IgD-negative memory B cell (primary cell): Measurements from ENCODE around the gene SKAP2. TPM values are rescaled to one million over a fixed set of nuclear protein-coding genes. Genes with fewer than 3 reads are reported as not detected.

Experiments used
- H3K27ac Mint-ChIP-seq, 3 donors: one replicate each; pipeline ENCODE4 v1.8.0; 2020 to 2022; ENCODE audit warnings: mild to moderate bottlenecking in 3 of 3, mixed read lengths in 3 of 3, moderate library complexity in 1 of 3
- H3K27me3 Mint-ChIP-seq: one replicate; pipeline ENCODE4 v1.8.0; 2021; ENCODE audit warnings: mixed read lengths
- H3K36me3 Mint-ChIP-seq: one replicate; pipeline ENCODE4 v1.8.0; 2020; ENCODE audit warnings: mild to moderate bottlenecking, mixed read lengths
- H3K4me1 Mint-ChIP-seq, 3 donors: one replicate each; pipeline ENCODE4 v1.8.0; 2020 to 2022; ENCODE audit warnings: mixed read lengths in 3 of 3, mild to moderate bottlenecking in 1 of 3
- H3K4me3 Mint-ChIP-seq, 4 donors: one replicate each; pipeline ENCODE4 v1.8.0; 2020 to 2022; ENCODE audit warnings: mild to moderate bottlenecking in 4 of 4, mixed read lengths in 4 of 4, moderate library complexity in 3 of 4
- H3K9me3 Mint-ChIP-seq, 3 donors: one replicate each; pipeline ENCODE4 v1.8.0; 2020 to 2021; ENCODE audit warnings: mixed read lengths in 3 of 3, mild to moderate bottlenecking in 1 of 3
- polyA plus RNA-seq: library from polyadenylated mRNA; unstranded; fragments of 300-500 nt; fragmentation: Illumina TruSeq; gene quantifications from one replicate; pipeline ENCODE4 v1.2.3, GENCODE V29; 2021

The SKAP2 gene
- polyA plus RNA-seq, 1 donor from 2014 or later = 135 TPM

GRCh38 chr7:26662646-26663045 is 201.7 kb downstream of the SKAP2 start:
- H3K27ac Mint-ChIP-seq = no peak overlapping the region
- H3K27me3 Mint-ChIP-seq = no peaks in the 10 kb centered on the region
- no peaks in the 10 kb centered on the region for H3K9me3 Mint-ChIP-seq
- no peak overlapping the region for H3K4me3 Mint-ChIP-seq
- peaks cover 8 to 13% (median 9%) of the 10 kb centered on the region in 3 donors for H3K4me1 Mint-ChIP-seq
- peaks cover 7% of the 10 kb centered on the region for H3K36me3 Mint-ChIP-seq

DNA sequence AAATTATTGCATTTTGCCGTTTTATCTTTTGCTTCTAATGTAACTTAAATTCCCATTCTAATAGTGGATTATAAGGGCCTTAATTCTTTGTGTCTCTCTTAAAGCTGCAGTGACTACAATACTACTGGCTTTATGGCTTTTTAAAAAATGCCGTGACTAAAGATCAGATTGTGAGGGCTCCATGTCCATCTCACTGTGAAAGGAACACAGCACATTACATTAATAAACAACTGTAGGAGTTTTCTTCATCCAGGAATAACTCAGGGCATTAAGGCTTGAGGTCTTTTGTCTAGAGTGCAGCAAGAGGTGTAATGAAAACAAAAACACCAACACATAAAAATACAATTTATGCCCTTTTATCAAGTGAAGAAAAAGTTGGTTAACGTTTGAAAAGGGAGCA is 205.3 kb downstream of the SKAP2 start:
- no peak overlapping the region for H3K27ac Mint-ChIP-seq
- H3K36me3 Mint-ChIP-seq = peaks cover 3% of the 10 kb centered on the region
- H3K27me3 Mint-ChIP-seq = no peaks in the 10 kb centered on the region
- no peak overlapping the region for H3K4me3 Mint-ChIP-seq
- no peaks in the 10 kb centered on the region for H3K4me1 Mint-ChIP-seq
- no peaks in the 10 kb centered on the region for H3K9me3 Mint-ChIP-seq

GRCh38 chr7:26658389-26659084 is 205.9 kb downstream of the SKAP2 start:
- H3K4me3 Mint-ChIP-seq = no peak overlapping the region
- peaks cover 3% of the 10 kb centered on the region for H3K36me3 Mint-ChIP-seq
- no peak overlapping the region for H3K27ac Mint-ChIP-seq
- H3K27me3 Mint-ChIP-seq = no peaks in the 10 kb centered on the region
- H3K4me1 Mint-ChIP-seq = no peaks in the 10 kb centered on the region
- no peaks in the 10 kb centered on the region for H3K9me3 Mint-ChIP-seq

DNA sequence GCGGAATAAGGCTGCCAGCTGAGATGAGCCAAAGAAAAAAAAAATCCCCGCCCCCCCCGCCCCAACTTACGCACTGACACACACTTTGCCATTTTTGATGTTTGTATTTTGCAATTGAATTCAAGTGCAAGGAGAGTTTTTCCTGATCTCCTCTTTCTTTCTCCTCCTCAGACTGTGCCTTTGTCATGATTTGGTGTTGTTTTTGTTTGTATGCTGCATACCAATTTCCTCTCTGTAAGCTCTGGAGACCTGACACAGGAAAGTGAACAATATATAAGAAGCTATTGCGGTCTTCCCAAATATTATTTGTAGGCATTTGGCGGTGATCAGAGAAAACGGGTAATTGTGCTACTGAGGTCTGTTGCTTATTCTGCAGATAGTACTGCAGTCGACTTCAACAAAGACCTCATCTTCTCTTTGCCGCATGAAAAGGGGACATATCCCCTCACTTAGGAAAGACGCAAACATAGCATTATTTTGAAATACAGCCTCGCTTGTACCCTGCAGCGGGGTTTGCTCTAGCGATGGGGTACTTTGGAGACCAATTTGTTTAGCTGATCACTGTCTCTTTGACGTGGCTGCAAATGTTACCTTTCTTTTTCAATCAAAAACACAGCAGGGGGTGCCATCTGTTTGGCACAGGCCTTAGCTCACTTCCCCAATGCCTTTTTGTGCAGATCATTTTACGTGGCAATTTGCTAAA is 206.6 kb downstream of the SKAP2 start:
- Mint-ChIP-seq H3K27ac (no peak overlapping the region), H3K4me1 (no peaks in the 10 kb centered on the region), H3K9me3 (no peaks in the 10 kb centered on the region), H3K4me3 (no peak overlapping the region), H3K27me3 (no peaks in the 10 kb centered on the region), H3K36me3 (peaks cover 3% of the 10 kb centered on the region)

DNA sequence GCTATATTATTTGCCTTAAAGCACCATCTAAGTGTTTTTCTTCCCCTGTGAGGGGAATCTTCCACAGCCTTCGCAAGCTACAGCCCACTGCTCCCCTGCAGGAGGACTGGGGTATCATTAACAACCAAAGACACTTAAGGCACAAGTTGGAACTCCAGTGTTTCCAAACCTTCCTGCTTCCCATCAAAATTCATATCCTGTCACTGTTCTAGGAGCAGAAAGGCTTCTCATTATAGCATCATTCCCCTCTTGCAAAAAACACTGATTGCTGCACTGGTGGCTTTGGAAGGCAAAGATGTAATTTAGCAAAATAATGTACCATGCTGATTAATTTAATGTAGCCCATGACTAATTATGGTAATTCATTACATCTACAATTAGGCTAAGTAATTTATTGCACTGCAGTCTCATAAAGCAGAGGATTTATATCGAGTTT is 207.2 kb downstream of the SKAP2 start:
- H3K9me3 Mint-ChIP-seq = no peaks in the 10 kb centered on the region
- H3K27me3 Mint-ChIP-seq = no peaks in the 10 kb centered on the region
- H3K36me3 Mint-ChIP-seq = peaks cover 3% of the 10 kb centered on the region
- no peak overlapping the region for H3K27ac Mint-ChIP-seq
- H3K4me1 Mint-ChIP-seq = no peaks in the 10 kb centered on the region
- H3K4me3 Mint-ChIP-seq = no peak overlapping the region

DNA sequence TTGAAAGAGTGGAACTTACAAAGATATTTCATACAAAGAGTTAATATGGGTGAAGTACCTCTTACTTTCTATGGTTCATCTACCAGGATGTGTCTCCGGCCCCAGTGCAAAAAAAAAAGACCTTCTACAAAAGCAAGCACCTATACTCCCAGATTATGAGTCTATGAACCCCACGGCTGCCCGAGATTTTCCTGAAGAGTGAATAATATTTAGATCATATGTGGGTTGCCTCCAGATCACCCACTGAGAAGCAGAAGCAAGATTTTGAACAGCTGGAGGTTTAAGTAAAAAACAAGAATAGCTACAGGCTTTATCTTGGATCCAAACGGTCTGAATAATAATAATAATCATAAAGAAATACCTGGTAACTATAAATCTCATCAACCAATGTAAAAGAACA is 207.7 kb downstream of the SKAP2 start:
- H3K4me1 Mint-ChIP-seq = no peaks in the 10 kb centered on the region
- no peaks in the 10 kb centered on the region for H3K9me3 Mint-ChIP-seq
- H3K27ac Mint-ChIP-seq = no peak overlapping the region
- no peaks in the 10 kb centered on the region for H3K27me3 Mint-ChIP-seq
- no peak overlapping the region for H3K4me3 Mint-ChIP-seq
- peaks cover 6% of the 10 kb centered on the region for H3K36me3 Mint-ChIP-seq

DNA sequence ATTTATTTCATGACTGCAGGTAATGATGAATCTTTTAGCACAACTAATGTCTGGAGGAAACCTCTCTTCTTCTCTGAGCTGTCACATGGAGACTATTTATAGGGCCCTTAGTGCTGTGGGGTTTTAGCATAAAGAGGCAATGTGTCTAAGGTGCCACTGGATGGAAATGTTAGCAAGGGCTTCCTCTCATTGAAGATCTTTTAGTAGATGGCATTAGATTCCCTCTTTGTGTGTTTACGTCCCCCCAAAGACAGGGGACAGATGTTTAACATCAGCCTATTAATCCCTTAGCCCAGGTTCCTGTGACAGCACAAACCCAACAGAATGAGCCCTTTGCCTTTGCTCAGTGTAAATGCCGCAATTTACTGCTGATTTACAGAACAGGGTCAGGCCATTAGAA is 208.6 kb downstream of the SKAP2 start:
- Mint-ChIP-seq H3K9me3 (no peaks in the 10 kb centered on the region), H3K27me3 (no peaks in the 10 kb centered on the region), H3K36me3 (peaks cover 7% of the 10 kb centered on the region), H3K4me3 (no peak overlapping the region), H3K4me1 (no peaks in the 10 kb centered on the region), H3K27ac (no peak overlapping the region)

DNA sequence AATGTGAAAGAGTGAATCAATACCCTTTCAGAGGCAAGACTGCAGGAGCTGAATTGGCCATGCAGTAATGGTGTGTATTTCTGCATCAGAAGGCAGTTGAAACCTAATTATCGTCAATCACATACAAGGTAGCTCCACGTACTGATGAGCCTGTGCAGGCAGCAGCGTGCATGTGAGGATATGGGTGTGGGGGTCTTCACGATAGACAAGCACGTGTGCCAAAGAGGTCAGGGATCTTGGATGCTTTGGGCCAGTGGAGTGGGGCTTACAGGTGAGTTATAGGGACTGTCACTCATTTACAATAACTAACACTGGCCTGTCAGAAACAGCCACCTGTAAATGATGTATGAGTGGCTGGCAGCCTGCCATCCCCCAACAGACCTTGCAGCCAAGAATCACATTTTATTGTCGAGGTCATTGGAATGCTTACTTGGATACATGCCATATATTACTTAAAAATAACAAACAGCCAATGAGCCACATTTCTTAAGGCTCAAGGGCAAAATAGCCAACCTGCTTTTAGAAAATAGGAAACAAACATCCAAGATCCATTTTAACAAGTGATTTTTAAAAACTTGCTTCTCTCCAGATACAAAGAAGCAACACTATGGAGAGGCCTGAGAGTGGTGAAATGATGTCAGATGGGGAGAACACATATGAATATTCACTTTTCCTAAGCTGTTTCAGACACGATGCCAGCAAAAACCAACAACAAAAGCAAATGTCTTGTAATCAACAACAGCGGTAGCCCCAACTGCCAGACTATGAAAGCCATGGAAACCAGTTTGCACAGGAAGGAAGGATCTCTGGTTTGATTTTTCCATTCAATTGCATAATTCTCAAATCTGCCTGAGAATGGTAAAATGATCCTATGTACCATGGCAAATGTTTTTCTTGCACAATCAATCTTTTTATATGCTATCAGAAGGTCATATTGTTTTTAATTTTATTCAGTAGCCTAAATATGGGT is 210.7 kb downstream of the SKAP2 start:
- H3K9me3 Mint-ChIP-seq = peaks cover 0 to 2% (median 0%) of the 10 kb centered on the region in 3 donors
- H3K4me1 Mint-ChIP-seq = no peaks in the 10 kb centered on the region
- H3K27me3 Mint-ChIP-seq = no peaks in the 10 kb centered on the region
- H3K4me3 Mint-ChIP-seq = no peak overlapping the region
- H3K27ac Mint-ChIP-seq = no peak overlapping the region
- peaks cover 4% of the 10 kb centered on the region for H3K36me3 Mint-ChIP-seq

GRCh38 chr7:26652401-26653100 is 211.8 kb downstream of the SKAP2 start:
- Mint-ChIP-seq H3K4me3 (no peak overlapping the region), H3K9me3 (peaks cover 0 to 2% (median 0%) of the 10 kb centered on the region in 3 donors), H3K27ac (no peak overlapping the region), H3K36me3 (peaks cover 4% of the 10 kb centered on the region), H3K27me3 (no peaks in the 10 kb centered on the region), H3K4me1 (no peaks in the 10 kb centered on the region)

DNA sequence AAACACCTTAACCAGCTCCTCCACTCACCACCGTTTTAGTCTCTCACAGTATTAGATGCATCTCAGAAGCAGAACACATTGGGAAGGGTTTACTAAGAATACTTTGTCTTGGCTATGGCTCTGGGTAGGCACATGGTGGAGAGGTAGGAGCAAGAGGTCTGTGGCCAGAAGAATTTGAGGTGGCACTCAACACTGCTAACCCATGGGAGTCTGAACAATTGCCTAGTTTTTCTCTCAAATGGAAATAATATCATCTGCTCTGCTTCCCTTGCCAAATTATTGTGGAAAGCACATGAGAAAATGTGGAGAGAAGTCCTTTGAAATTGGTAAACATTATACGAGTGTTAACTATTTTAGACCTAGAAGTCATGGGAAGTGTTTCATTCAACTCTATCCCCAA is 214.3 kb downstream of the SKAP2 start:
- Mint-ChIP-seq H3K4me3 (no peak overlapping the region), H3K36me3 (peaks cover 4% of the 10 kb centered on the region), H3K27ac (peak overlapping the region in 1 of 3 donors; percentile 57), H3K27me3 (no peaks in the 10 kb centered on the region), H3K4me1 (no peaks in the 10 kb centered on the region), H3K9me3 (peaks cover 0 to 2% (median 0%) of the 10 kb centered on the region in 3 donors)

GRCh38 chr7:26649388-26649787 is 215.0 kb downstream of the SKAP2 start:
- Mint-ChIP-seq H3K27ac (peak overlapping the region in 1 of 3 donors; percentile 57), H3K9me3 (peaks cover 0 to 2% (median 0%) of the 10 kb centered on the region in 3 donors), H3K4me3 (no peak overlapping the region), H3K36me3 (peaks cover 6% of the 10 kb centered on the region), H3K4me1 (peaks cover 0 to 1% (median 0%) of the 10 kb centered on the region in 3 donors), H3K27me3 (no peaks in the 10 kb centered on the region)

DNA sequence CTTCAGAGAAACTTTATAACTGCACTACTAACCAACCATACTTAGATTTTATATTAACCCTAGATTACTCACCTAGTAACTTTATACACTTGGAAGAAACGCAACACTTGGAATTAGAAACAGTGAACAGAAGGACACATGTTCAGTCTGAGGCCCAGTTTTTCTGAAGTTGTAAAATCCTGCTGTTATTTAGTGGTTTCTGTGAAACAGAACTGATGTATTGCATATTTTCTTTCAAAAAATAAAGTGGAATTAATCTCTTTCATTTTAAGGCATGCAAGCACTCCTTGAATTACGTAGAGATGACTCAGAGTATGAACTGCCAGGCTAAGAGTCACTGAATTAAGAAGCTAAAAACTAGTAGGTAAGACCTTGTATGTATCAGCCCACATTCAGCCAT is 215.8 kb downstream of the SKAP2 start:
- H3K4me1 Mint-ChIP-seq = peaks cover 0 to 1% (median 0%) of the 10 kb centered on the region in 3 donors
- H3K36me3 Mint-ChIP-seq = peaks cover 6% of the 10 kb centered on the region
- no peak overlapping the region for H3K4me3 Mint-ChIP-seq
- peaks cover 0 to 2% (median 0%) of the 10 kb centered on the region in 3 donors for H3K9me3 Mint-ChIP-seq
- peak overlapping the region in 1 of 3 donors; percentile 14 for H3K27ac Mint-ChIP-seq
- no peaks in the 10 kb centered on the region for H3K27me3 Mint-ChIP-seq

DNA sequence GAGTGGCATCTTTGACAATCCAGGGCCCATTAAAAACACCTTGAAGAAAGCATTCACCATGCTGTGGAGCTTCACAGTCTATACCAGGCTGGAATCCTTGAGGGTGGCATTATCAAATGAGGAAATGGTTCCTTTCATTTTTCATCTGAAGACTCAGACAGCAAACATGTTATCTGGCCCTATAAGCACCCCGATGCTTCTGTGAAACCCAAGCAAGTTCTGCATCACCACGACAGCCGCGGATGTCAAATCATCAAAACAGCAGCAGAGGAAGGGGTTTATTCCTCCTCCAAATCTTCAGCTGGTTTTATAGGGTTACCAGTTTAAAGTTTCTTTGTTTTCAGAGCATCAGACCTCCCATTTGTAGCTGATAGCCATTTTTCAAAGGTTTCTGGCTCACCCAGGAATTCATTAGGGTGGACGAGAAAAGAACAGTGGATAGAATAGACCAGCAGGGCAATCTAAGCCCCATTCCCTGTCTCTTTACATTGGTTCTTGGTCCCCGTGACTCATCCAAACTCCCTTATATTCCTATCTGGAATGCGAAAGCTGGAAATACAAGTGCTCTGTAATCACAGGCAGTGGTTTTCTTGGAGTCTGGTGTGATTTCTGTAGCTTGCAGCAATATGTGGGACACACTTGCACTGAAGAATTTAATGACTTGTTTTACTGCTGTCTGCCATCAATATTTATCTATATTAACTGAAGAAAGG is 217.9 kb downstream of the SKAP2 start:
- Mint-ChIP-seq H3K9me3 (peaks cover 0 to 2% (median 0%) of the 10 kb centered on the region in 3 donors), H3K4me1 (peaks cover 0 to 1% (median 0%) of the 10 kb centered on the region in 3 donors), H3K27ac (no peak overlapping the region), H3K4me3 (no peak overlapping the region), H3K36me3 (peaks cover 1% of the 10 kb centered on the region), H3K27me3 (no peaks in the 10 kb centered on the region)

DNA sequence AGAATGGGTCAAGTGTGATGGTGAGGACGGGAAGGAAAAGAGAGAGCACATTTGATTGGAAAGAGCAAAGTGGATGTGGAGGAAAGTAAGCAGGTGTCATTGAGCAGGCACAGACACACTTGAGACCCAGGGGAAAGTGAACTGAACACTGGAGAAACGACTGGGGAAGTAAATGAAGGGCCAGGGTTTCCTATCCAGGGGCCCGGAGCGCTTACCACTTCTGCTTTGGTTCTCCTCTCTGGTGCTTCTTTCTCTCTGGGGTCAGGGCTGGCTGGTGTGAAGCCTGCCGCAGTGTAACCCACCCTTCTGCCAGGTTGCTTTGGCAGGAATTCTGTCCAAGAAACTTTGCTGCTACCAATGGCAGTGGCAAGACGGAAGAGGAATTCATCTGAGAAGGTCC is 219.3 kb downstream of the SKAP2 start:
- Mint-ChIP-seq H3K4me1 (peaks cover 0 to 1% (median 0%) of the 10 kb centered on the region in 3 donors), H3K27me3 (no peaks in the 10 kb centered on the region), H3K27ac (peak overlapping the region in 1 of 3 donors; percentile 37), H3K36me3 (peaks cover 1% of the 10 kb centered on the region), H3K4me3 (no peak overlapping the region), H3K9me3 (no peaks in the 10 kb centered on the region)
